ENCODE results near the gene ELP1.
A peak's percentile ranks its signal among the peaks of the same experiment; 100 is the strongest.

Gene ELP1

GRCh38 chr9:108882052-108882888, 51.7 kb downstream of the ELP1 start:
- DNase-seq, result no peak

DNA sequence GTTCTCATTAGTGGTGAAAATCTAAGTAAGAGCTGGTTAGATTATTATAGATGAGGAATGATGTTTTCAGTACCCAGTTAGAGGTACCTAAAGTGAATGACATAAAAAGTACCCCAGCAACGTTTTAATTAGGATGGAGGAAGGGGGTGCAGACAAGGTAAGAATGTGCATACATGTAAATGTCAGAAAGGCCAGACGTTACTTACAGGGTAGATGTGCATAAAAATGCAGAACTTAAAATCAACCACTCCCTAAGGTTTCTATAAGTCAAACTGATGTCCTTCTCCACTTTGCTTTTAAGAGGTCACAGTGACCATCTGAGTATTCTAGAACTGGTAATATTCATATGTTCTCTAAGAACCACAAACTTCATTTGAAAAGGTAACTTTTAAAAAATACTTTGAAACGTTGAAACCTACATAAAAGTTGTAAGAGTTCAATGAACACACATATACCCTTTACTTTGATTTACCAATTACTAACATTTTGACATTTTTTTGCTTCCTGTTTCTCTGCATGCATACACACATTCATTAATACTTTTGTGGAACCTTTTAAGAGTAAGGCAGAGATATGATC, 53.1 kb downstream of the ELP1 start:
- DNase-seq, result no peak

- no peak for DNase-seq
Measured at GRCh38 chr9:108877524-108877923, 56.4 kb downstream of the ELP1 start.

- no peak for DNase-seq
Measured at GRCh38 chr9:108876425-108876824, 57.5 kb downstream of the ELP1 start.

DNA sequence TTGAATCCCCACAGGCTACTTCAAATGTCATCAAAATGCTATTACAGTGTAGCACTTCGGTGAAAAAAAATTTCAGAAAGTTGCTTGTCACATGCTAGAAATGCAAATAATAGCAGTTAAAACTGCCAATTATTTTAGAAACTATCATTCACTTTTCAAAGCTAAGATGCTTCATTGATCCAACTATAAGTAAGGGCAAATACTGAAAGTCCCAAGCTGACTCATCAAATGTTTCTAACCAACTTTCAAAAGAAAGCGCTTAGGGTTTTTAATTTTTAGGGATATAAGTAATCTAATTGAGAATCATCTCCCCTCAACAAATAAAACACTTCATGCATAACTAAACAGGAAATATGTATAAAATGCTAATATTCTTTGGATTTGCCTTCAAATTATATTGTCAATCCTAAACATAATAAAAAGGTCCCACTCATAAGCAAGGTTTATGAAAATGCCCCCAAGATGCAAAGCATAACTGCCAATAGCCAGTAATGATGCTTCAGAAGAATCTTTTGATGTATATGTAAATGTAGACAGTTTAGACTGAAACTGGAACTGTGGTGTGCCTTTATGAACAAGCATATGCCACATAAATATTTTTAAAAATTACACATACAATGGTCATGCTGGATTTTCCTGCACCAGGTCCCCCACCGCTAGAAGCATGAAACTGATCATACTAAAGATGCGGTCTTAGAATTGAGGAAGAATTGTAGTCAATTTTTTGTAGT, 59.7 kb downstream of the ELP1 start:
- no peak for DNase-seq

DNA sequence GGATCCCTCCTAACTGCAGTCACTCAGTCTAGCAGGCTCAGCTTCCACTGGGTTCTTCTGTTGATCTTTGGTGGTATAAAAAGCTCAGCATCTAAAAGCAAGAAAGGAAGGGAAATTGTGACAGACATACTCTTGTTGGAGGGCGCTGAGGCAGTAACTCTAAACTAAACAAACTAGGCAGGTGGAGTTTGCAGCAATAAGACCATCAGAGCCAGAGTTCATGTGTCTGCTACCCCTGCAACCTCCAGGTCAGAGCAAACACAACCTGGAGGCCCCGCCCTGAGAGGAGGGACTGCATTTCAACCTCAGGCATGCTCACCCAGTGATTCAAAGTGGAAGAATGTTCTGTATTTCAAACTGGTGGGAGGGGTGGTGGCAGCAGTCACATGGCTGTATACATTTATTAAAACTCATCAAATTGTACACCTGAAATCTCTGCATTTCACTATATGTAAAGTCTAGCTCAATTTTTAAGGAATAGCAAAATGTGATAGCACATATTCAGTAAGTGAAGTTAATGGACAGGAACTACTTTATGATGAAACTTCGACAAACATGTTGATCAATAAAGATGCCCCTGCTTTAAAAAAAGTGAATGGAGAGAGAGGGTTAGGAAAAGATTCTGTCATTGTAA, 64.7 kb downstream of the ELP1 start:
- DNase-seq, result peak; percentile 57

GRCh38 chr9:108867829-108868228, 66.1 kb downstream of the ELP1 start:
- no peak for DNase-seq

DNA sequence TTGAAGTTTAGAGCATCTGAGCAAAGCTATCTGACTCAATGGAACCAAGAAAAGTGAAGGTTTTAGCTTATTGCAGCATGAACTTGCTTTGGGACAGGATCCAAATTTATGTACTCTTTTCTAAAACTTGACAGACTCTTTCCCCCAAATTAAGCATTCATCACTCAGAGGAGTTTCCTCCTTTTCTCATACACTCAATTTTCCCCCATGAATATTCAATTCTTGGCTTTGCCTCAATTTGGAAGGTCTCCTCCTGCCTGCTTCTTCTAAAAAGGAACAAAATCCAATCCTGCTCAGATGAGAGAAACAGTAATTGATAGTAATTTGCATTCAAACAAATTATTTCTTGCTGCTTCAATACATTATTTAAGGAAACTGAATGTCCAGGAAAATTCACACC, 66.8 kb downstream of the ELP1 start:
- no peak for DNase-seq

- no peak for DNase-seq
Measured at GRCh38 chr9:108866001-108866420, 67.9 kb downstream of the ELP1 start.

DNA sequence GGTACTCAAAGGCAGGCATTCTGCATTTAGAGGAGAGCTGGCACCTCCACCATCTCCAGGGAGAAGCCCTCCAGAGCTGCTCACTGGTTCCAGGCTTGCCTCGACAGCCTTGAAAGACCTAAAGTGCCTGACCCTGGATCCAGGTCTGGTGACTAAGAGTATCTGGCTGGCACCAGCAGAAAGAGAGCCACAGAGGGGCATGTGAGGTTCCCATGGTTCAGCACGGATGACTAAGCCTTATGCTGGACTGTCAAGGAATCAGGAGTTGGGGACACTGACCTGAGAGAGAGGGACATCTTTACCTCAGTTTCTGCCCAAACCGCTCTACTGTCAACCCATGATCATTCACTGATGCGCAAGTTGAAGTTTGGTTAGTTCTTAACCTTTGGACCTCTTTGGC, 68.9 kb downstream of the ELP1 start:
- DNase-seq, result no peak

DNA sequence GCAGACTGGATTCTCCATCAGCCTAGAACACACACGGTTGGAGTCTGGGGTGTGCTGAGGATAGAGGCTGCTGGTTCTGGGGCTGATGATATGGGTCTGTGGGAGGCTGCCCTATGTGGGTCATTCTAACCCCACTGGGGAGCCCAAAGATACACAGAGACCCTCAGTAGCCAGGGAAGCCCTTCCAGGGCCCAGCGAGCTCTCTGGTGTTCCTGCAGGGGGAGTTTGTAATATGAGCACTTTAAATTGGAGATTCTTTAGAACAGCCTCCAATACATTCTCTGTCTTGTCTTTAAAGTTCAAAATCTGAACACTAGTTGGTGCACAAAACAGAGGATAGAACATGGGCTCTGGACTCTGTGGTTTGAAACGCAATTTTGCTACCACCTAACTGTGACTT, 69.5 kb downstream of the ELP1 start:
- no peak for DNase-seq

DNA sequence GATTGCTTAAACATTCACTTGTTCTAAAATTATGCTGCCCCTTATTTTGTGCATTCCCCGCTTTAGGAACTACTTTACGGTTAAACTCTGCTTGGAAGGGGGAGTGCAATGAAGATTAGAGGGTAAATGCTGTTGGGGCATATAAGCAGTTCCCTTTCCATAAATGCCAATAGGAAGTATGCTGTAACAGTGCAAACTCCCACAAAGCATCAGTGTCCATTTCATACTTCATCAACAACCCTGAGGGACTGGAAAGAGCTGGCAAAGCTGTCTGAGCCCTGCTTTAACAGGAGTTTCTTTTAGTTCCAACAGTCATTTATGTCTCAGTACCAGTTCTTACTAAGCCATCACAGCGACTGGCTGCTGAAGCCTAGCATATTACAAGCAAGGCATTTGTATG, 70.0 kb downstream of the ELP1 start:
- no peak for DNase-seq

GRCh38 chr9:108861997-108862396, 71.9 kb downstream of the ELP1 start, which contains the start of gene ACTL7A:
TSS of gene ACTL7A (plus strand) at chr9:108862266. CDS start at chr9:108862323, 57 bp downstream.
- DNase-seq, result no peak

DNA sequence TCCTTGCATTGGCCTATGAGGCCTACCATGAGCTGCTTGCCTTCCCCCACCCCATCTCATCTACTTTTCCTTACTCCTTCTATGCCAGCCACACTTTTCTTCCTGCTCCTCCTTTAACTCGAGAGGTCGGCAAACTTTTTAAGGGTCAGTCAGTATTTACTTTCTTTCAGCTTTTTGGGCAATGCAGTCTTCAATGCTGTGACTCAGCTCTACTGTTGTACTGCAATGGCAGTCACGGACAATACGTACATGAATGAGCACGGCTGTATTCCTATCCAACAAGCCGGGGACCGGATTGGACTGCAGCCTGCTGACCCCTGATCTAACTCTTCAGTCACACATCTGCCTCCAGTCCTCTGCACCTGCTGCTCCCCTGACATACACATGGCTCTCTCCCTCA, 72.5 kb downstream of the ELP1 start:
- no peak for DNase-seq

GRCh38 chr9:108860764-108861163, 73.2 kb downstream of the ELP1 start:
- peak; percentile 2 for DNase-seq

- DNase-seq, result no peak
Measured at GRCh38 chr9:108860354-108860753, 73.6 kb downstream of the ELP1 start.

GRCh38 chr9:108859459-108860114, 74.3 kb downstream of the ELP1 start:
- no peak for DNase-seq

GRCh38 chr9:108857572-108857971, 76.4 kb downstream of the ELP1 start:
- no peak for DNase-seq

- no peak for DNase-seq
Measured at GRCh38 chr9:108855888-108856287, 78.0 kb downstream of the ELP1 start, which contains the start of gene ACTL7B. TSS of gene ACTL7B (minus strand) at chr9:108855986. CDS start at chr9:108855930, 56 bp downstream.

DNA sequence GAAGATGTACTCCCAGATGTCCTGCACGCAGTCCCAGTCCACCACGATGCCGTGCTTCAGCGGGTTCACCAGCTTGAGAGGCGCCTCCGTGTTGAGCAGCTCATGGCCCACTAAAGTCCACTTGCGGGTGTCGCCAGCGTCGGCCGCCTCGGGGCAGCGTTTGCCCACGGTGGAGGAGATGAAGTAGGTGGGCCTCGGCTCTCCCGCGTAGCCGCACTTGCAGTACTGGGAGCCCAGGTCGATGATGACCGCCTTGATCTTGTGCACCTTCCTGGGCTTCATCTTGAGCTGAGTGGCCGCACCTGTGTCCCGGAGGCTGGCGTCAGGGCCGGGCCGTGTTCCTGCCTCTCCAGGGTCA, 78.4 kb downstream of the ELP1 start:
- DNase-seq, result no peak

GRCh38 chr9:108854641-108855528, 79.0 kb downstream of the ELP1 start:
- DNase-seq, result no peak

GRCh38 chr9:108854094-108854493, 79.8 kb downstream of the ELP1 start:
- no peak for DNase-seq
